ENCODE results near the gene OXLD1.

- TF ChIP-seq POLR2AphosphoS5 (IDR thresholded peaks at IDR 0.05; ENCODE audit: borderline replicate concordance, low read depth, low read length) (no peak), EZH2 (IDR thresholded peaks at IDR 0.05) (no peak)
Observed at GRCh38 chr17:81646869-81647600, 19.4 kb downstream of the OXLD1 start.
